ENCODE results near the gene ITGB1BP1.
"Not testable (repeated sequence)": the region's sequence is repeated elsewhere in the genome, so short reads cannot be mapped to it uniquely, and the experiment has no call there.

Gene ITGB1BP1

DNA sequence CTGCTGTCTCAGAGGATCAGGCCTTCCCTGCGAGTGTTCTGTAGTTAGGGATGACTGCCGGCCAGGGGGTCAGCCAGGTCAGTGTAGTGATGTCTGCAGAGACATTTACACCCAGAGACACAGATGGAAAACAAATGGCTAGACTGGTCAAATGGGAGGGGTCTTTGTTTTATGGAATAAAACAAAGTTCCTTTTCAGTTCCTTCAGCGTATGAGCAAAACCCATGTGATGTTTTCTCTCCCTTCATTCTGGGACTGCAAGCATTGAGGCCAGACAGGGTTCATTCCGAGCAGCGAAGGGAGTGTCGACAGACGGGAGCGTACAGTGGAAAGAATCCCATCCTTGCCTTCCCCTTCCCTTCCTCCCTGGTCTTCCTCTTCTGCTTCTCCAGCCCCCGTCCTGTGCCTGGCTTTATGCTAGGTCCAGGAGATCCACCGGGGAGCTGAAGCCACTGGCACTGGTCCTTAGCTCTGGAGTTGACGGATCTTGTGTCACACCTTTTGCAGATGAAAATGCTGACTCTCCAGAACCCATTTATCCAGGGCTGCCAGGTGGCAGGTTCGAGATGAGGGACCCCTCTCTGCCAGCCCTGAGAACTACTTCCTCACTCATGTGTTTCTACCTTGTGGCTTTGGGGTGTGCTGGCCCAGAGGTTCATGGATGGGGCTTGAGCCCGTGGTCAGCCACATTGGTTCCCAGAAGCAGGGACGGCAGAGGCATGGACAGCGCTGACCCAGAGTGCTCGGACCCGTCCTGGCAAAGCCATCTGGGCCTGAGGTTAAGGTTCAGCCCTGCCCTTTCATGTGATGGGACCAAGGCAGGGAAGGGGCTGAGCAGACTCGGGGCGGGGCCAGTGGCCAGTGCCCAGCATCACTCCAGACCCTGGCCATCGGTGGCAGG lies 24.2 kb downstream of the ITGB1BP1 start:
- Histone ChIP-seq H3K4me3 (ENCODE audit: low read depth, low read length) (no peak overlapping the region), H3K36me3 (peaks cover 35% of the 10 kb centered on the region), H3K9me3 (ENCODE audit: severe bottlenecking) (no peaks in the 10 kb centered on the region), H3K27me3 (ENCODE audit: insufficient read depth, low read depth, severe bottlenecking) (no peaks in the 10 kb centered on the region), H3K27ac (no peak overlapping the region)
- TF ChIP-seq, protein P1, sequence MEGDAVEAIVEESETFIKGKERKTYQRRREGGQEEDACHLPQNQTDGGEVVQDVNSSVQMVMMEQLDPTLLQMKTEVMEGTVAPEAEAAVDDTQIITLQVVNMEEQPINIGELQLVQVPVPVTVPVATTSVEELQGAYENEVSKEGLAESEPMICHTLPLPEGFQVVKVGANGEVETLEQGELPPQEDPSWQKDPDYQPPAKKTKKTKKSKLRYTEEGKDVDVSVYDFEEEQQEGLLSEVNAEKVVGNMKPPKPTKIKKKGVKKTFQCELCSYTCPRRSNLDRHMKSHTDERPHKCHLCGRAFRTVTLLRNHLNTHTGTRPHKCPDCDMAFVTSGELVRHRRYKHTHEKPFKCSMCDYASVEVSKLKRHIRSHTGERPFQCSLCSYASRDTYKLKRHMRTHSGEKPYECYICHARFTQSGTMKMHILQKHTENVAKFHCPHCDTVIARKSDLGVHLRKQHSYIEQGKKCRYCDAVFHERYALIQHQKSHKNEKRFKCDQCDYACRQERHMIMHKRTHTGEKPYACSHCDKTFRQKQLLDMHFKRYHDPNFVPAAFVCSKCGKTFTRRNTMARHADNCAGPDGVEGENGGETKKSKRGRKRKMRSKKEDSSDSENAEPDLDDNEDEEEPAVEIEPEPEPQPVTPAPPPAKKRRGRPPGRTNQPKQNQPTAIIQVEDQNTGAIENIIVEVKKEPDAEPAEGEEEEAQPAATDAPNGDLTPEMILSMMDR (IDR thresholded peaks at IDR 0.05; ENCODE audit: low read depth, low read length) = no peak
- no peak for DNase-seq

DNA sequence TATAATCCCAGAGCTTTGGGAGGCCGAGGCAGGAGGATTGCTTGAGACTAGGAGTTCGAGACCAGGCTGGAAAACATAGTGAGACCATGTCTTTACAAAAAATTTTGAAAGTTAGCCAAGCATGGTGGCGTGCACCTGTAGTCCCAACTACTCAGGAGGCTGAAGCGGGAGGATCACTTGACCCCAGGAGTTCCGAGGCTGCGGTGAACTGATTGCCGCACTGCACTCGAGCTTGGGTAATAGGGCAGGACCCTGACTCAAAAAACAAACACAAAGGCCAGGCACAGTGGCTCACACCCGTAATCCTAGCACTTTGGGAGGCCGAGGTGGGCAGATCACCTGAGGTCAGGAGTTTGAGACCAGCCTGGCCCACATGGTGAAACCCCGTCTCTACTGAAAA lies 25.1 kb downstream of the ITGB1BP1 start:
- not testable (repeated sequence) for H3K4me3 ChIP-seq (ENCODE audit: low read depth, low read length); H3K27me3 ChIP-seq (ENCODE audit: insufficient read depth, low read depth, severe bottlenecking); H3K9me3 ChIP-seq (ENCODE audit: severe bottlenecking); DNase-seq; H3K27ac ChIP-seq
- H3K36me3 ChIP-seq = peaks cover 32% of the 10 kb centered on the region

DNA sequence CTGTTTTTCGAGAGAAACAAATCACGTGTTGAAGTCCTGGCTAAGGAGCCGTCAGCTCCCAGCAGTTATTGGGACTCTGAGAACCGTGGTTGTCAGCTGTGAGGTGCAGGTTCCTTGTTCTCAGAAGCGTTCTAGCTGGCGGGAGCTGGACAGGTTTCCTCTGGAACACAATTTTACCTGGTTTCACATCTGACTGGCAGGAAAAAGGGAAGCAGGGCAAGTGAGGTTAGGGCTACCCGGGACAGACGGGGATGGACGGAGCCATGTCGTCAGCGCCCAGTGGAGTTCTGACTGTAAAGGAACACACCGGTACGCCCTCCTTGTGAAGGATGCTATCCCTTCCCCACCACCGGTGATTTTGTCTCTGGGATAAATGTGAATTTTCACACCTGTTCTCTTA lies 26.1 kb downstream of the ITGB1BP1 start:
- DNase-seq = no peak
- no peaks in the 10 kb centered on the region for H3K9me3 ChIP-seq (ENCODE audit: severe bottlenecking)
- H3K4me3 ChIP-seq (ENCODE audit: low read depth, low read length) = no peak overlapping the region
- no peak overlapping the region for H3K27ac ChIP-seq
- H3K36me3 ChIP-seq = peaks cover 30% of the 10 kb centered on the region
- no peaks in the 10 kb centered on the region for H3K27me3 ChIP-seq (ENCODE audit: insufficient read depth, low read depth, severe bottlenecking)
- TF ChIP-seq, protein P1 (IDR thresholded peaks at IDR 0.05; ENCODE audit: low read depth, low read length) = no peak

DNA sequence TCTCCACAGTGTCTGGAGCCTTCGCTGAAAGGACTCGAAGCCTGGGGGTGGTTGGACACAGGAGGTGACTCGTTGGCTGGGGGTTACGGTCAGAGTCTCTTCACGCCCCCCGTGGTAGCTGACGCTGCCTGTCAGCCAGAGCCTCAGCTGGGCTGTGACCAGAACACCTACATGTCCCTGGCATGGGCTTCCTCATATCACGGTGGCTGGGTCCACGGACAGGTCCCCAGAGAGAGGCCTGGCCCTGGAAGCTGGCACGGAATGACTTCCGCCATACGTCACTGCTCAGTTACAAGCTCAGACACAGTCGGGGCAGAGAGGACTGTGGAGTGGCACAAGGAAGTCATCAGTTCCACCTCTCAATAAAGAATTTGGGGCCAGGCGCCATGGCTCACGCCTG lies 28.5 kb downstream of the ITGB1BP1 start:
- TF ChIP-seq, protein P1 (IDR thresholded peaks at IDR 0.05; ENCODE audit: low read depth, low read length) = no peak
- Histone ChIP-seq H3K9me3 (ENCODE audit: severe bottlenecking) (no peaks in the 10 kb centered on the region), H3K27ac (no peak overlapping the region), H3K4me3 (ENCODE audit: low read depth, low read length) (no peak overlapping the region), H3K36me3 (peaks cover 43% of the 10 kb centered on the region), H3K27me3 (ENCODE audit: insufficient read depth, low read depth, severe bottlenecking) (no peaks in the 10 kb centered on the region)
- no peak for DNase-seq

DNA sequence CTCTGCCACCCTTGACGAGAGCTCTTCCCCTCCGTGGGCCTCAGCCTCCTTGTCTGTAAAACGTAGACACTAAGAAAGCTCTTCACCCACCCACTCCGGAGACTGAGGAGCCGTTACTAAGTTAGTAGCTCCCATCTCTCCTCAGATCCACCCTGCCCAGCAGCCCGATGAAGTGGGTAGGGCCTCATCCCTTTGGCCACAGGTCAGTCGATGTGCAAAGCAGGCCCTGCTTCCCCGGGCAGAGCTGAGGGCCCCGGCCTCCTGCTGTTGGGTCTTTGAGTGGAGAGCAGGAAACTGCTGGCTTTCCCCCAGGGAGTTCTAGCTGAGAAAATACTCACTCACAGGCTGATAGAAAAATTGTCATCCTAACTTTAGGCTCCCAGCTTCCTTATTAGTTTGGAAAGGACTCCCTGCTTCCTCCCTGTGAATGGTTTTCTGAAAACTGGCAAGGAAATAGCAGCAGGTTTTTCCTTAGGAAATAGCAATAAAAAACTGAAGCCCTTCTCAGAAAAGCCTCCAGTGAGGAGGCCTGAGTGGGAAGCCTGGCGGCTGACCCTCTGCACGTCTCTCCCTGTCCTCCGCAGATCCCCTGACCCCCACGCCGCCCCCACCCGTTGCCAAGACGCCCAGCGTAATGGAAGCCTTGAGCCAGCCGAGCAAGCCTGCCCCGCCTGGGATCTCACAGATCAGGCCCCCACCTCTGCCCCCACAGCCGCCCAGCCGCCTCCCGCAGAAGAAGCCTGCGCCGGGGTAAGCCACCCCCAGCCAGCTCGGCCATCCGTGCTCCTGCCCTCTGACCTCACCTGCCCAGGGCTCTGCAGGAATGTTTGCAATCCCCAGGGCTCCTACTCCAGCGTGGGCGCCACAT lies 30.2 kb downstream of the ITGB1BP1 start:
- Histone ChIP-seq H3K4me3 (ENCODE audit: low read depth, low read length) (no peak overlapping the region), H3K27me3 (ENCODE audit: insufficient read depth, low read depth, severe bottlenecking) (no peaks in the 10 kb centered on the region), H3K27ac (no peak overlapping the region), H3K9me3 (ENCODE audit: severe bottlenecking) (no peaks in the 10 kb centered on the region), H3K36me3 (peaks cover 55% of the 10 kb centered on the region)
- DNase-seq = no peak
- TF ChIP-seq, protein P1 (IDR thresholded peaks at IDR 0.05; ENCODE audit: low read depth, low read length) = no peak

Measured in WERI-Rb-1 (cell line).